T47D (cell line): ENCODE measurements around the gene FOXN4.

Source experiments
- DNase-seq, 2 experiments: peaks; one replicate each; pipeline versions ENCODE4 v3.0.0 to v3.0.0-alpha.2; 2011 to 2012; ENCODE audit warnings: low read depth in 1 of 2, low spot score in 1 of 2
- JUND ChIP-seq: IDR thresholded peaks from 2 replicates; pipeline ENCODE4 v1.6.1; 2012; ENCODE audit warnings: low read depth
- in situ Hi-C: cut with HindIII; loops from 2 replicates; pipeline ENCODE4 v1.10.0; 2016; ENCODE audit warnings: low sequenced_read_pairs, low pct_unique_long_range_greater_than_20kb

FOXN4 gene

GRCh38 chr12:109299849-109300248 lies 9.2 kb downstream of the FOXN4 start:
- DNase-seq, result no peak
- TF ChIP-seq JUND, result no peak
- in situ Hi-C loops, result no loop called here

- no peak for TF ChIP-seq JUND
- in situ Hi-C loops, result no loop called here
- no peak for DNase-seq
Observed at GRCh38 chr12:109296431-109296830, 12.7 kb downstream of the FOXN4 start.

- in situ Hi-C loops, result no loop called here
- no peak for TF ChIP-seq JUND
- DNase-seq, result no peak
Observed at GRCh38 chr12:109295764-109296425, 13.2 kb downstream of the FOXN4 start.

GRCh38 chr12:109294286-109294796 lies 14.7 kb downstream of the FOXN4 start:
- in situ Hi-C loops, result no loop called here
- DNase-seq, result no peak
- TF ChIP-seq JUND, result no peak

GRCh38 chr12:109293106-109293505 lies 16.0 kb downstream of the FOXN4 start:
- TF ChIP-seq JUND, result no peak
- in situ Hi-C loops, result no loop called here
- no peak for DNase-seq

GRCh38 chr12:109292342-109292711 lies 16.8 kb downstream of the FOXN4 start:
- no peak for TF ChIP-seq JUND
- in situ Hi-C loops, result no loop called here
- no peak for DNase-seq

GRCh38 chr12:109291521-109292341 lies 17.4 kb downstream of the FOXN4 start:
- TF ChIP-seq JUND, result no peak
- in situ Hi-C loops, result no loop called here
- no peak for DNase-seq

- no peak for TF ChIP-seq JUND
- in situ Hi-C loops, result no loop called here
- no peak for DNase-seq
Observed at GRCh38 chr12:109291117-109291516, 18.0 kb downstream of the FOXN4 start.

- DNase-seq, result no peak
- in situ Hi-C loops, result no loop called here
- no peak for TF ChIP-seq JUND
Observed at GRCh38 chr12:109290061-109290460, 19.0 kb downstream of the FOXN4 start.

GRCh38 chr12:109289551-109289950 lies 19.5 kb downstream of the FOXN4 start:
- no peak for DNase-seq
- TF ChIP-seq JUND, result no peak
- in situ Hi-C loops, result no loop called here

- in situ Hi-C loops, result no loop called here
- no peak for TF ChIP-seq JUND
- no peak for DNase-seq
Observed at GRCh38 chr12:109289004-109289403, 20.1 kb downstream of the FOXN4 start.

GRCh38 chr12:109288571-109288970 lies 20.5 kb downstream of the FOXN4 start:
- DNase-seq, result peak in 1 of 2 experiments; percentile 36
- in situ Hi-C loops, result no loop called here
- no peak for TF ChIP-seq JUND

GRCh38 chr12:109287811-109288469 lies 21.1 kb downstream of the FOXN4 start:
- in situ Hi-C loops, result no loop called here
- DNase-seq, result no peak
- no peak for TF ChIP-seq JUND
